ENCODE results near the gene PSME2. TPM values are rescaled to one million over a fixed set of nuclear protein-coding genes. Genes with fewer than 3 reads are reported as not detected.
A peak's percentile ranks its signal among the peaks of the same experiment; 100 is the strongest.

Gene PSME2
- total RNA-seq, 1 donor from 2014 or later: 567 TPM

- Mint-ChIP-seq H3K4me3 (ENCODE audit: low read depth) (peak within 1 kb of the TSS; percentile 97), H3K27ac (peak within 1 kb of the TSS; percentile 98), H3K27me3 (ENCODE audit: low read depth) (no peaks in the 10 kb centered on the region), H3K4me1 (ENCODE audit: low read depth) (peaks cover 31% of the 10 kb centered on the region), H3K9me3 (no peaks in the 10 kb centered on the region), H3K36me3 (ENCODE audit: low read depth) (peaks cover 19% of the 10 kb centered on the region)
- DNase-seq (ENCODE audit: low spot score): peak; percentile 68
- intact Hi-C loops (cut with micrococcal nuclease): loop anchor here (1.0 to 10.0 kb wide), 3 partner anchors 41 to 341 kb away; partner anchors contain the start of gene DHRS4L2
These were observed 52.2 kb downstream of the PSME2 start, which contains the start of gene PCK2 for GRCh38 chr14:24093901-24094840. Gene PCK2 (plus strand): TSS chr14:24094311. CDS start chr14:24094406, 95 bp downstream.

Other genes starting within 250 kb of the PSME2 start
- gene DHRS4, start 192.8 kb downstream of the PSME2 start, total RNA-seq: 17.8 and 22.5 TPM in 2 replicates
- gene DHRS4L2, start 157.7 kb downstream of the PSME2 start, total RNA-seq: 23.9 and 24.9 TPM in 2 replicates
- gene CARMIL3, start 94.6 kb downstream of the PSME2 start, total RNA-seq: 1.3 and 1.7 TPM in 2 replicates
- not detected in 2 replicates for gene CPNE6, start 75.0 kb downstream of the PSME2 start, total RNA-seq
- 62.7 and 62.8 TPM in 2 replicates for gene PCK2, start 52.3 kb downstream of the PSME2 start, total RNA-seq
- 67.2 and 77.3 TPM in 2 replicates for gene DCAF11, start 31.8 kb downstream of the PSME2 start, total RNA-seq
- gene NRL, start 31.7 kb downstream of the PSME2 start, total RNA-seq: 1.6 and 1.8 TPM in 2 replicates
- gene FITM1, start 16.0 kb downstream of the PSME2 start, total RNA-seq: 1.0 and 1.2 TPM in 2 replicates
- gene PSME1, start 10.4 kb downstream of the PSME2 start, total RNA-seq: 340 and 342 TPM in 2 replicates
- 26.4 and 30.4 TPM in 2 replicates for gene EMC9, start 5.0 kb downstream of the PSME2 start, total RNA-seq
- gene RNF31, start 888 bp upstream of the PSME2 start, total RNA-seq: 80.4 and 92.0 TPM in 2 replicates
- gene IRF9, start 14.7 kb upstream of the PSME2 start, total RNA-seq: 124 and 129 TPM in 2 replicates
- 20.0 and 28.2 TPM in 2 replicates for gene REC8, start 25.5 kb upstream of the PSME2 start, total RNA-seq
- gene IPO4, start 42.2 kb upstream of the PSME2 start, total RNA-seq: 77.0 and 80.4 TPM in 2 replicates
- gene TM9SF1, start 48.8 kb upstream of the PSME2 start, total RNA-seq: 27.8 and 30.8 TPM in 2 replicates
- 0.21 TPM in 1 of 2 replicates, not detected in the other for gene TSSK4, start 59.1 kb upstream of the PSME2 start, total RNA-seq
- gene CHMP4A, start 66.9 kb upstream of the PSME2 start, total RNA-seq: 80.0 and 82.4 TPM in 2 replicates
- 13.2 and 13.5 TPM in 2 replicates for gene MDP1, start 69.5 kb upstream of the PSME2 start, total RNA-seq
- 194 and 202 TPM in 2 replicates for gene NEDD8, start 85.8 kb upstream of the PSME2 start, total RNA-seq
- 36.3 and 43.8 TPM in 2 replicates for gene GMPR2, start 86.3 kb upstream of the PSME2 start, total RNA-seq
- 81.1 and 87.3 TPM in 2 replicates for gene TINF2, start 96.0 kb upstream of the PSME2 start, total RNA-seq
- gene TGM1, start 116.6 kb upstream of the PSME2 start, total RNA-seq: 3.4 and 4.4 TPM in 2 replicates
- gene RABGGTA, start 125.0 kb upstream of the PSME2 start, total RNA-seq: 33.9 and 38.4 TPM in 2 replicates
- gene DHRS1, start 153.2 kb upstream of the PSME2 start, total RNA-seq: 9.7 and 10.4 TPM in 2 replicates
- 39.7 and 42.0 TPM in 2 replicates for gene NOP9, start 153.2 kb upstream of the PSME2 start, total RNA-seq
- 19.6 and 24.7 TPM in 2 replicates for gene CIDEB, start 161.4 kb upstream of the PSME2 start, total RNA-seq
- gene LTB4R2, start 163.5 kb upstream of the PSME2 start, total RNA-seq: 7.9 and 9.5 TPM in 2 replicates
- 10.7 and 11.9 TPM in 2 replicates for gene LTB4R, start 164.9 kb upstream of the PSME2 start, total RNA-seq
- gene ADCY4, start 188.5 kb upstream of the PSME2 start, total RNA-seq: 1.5 and 2.3 TPM in 2 replicates
- 13.2 and 15.4 TPM in 2 replicates for gene RIPK3, start 193.4 kb upstream of the PSME2 start, total RNA-seq
- gene NFATC4, start 221.6 kb upstream of the PSME2 start, total RNA-seq: 0.21 TPM in 1 of 2 replicates, not detected in the other

All from activated T-helper 2 cell treated with anti-CD3 and anti-CD28 coated beads, Interferon-gamma antibody, Interleukin-2, Interleukin-4, amounts not matched to agents 10 μg/mL and 5 μg/mL and 100 μg/mL, durations not matched to agents 14 hours and 24 hours and 36 hours (primary cell).